ENCODE results near the gene CCN6.

CCN6 gene

DNA sequence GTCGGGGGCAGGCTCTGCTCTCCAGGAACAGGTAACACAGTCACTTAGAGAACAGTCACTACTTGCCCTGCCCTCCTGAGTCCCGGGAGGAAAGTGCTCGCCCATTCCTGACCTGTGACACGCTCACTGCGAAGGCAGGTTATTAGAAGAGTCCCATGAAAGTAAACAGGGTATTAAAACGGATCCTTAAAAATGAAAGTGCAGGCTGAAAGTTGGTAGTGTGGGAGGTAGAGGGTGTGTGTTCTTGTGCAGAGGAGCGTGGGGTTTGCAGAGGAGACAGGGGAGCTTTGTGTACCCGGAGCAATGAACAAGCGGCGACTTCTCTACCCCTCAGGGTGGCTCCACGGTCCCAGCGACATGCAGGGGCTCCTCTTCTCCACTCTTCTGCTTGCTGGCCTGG is at the start of gene CCN6:
CCN6 (plus strand) TSS at position 104 of the 400 bp plus-strand sequence; CDS start at position 358, 254 bp downstream.
- DNase-seq (ENCODE audit: low spot score), result no peak

DNA sequence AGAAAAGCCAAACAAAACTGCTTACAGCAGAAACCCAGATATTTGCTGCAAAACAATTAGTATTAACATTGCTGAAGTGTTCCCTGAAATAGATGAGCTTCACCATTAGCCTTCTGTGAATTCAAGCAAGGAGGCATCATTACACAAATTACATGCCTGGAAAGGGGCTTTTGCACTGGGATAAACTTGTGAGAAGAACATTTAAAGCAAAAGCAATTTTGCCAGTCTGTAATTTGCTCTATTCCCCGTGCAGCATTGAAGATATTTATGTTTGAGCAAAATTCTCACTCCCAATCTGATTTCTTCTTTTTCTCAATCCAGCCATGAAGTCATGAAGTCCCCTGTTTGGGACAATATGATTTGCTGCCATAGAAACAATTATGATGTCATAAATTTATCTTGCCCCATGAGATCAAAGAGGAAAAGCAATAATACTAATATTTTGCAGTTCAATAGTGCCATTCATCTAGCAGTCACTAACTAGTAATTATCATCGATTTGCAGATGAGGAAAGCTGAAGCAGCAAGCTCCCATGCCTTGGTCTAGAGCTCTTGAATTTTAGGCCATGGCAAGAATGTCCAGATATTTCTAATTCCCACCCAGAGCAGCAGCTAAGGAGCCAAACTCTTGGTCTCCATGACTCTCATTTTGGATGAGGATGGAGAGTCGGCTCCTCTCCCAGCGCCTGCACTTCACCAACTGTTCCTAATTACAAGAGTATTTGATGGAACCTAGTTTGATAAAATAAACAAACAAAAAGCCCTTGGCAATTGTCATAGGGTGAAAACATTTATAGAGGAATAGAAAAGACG is 49.5 kb upstream of the CCN6 start:
- peak; percentile 18 for DNase-seq (ENCODE audit: low spot score)

DNA sequence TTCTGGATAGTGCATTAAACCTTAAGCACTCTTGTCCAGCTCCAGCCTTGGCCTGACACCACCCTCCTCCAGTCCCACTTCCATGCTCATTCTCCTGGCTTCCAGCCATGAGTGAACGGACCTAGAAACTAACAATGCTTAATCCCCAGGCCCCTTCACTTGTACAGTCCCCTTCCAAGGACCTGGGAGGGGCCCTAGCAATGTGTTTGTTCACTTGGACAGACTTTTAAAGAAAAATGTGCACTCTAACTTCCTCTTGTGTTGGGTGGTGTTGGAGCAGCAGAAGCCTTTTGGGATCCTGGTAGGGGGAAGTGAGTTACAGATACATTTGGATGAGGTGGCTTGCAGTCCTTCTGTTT is 48.9 kb upstream of the CCN6 start:
- DNase-seq (ENCODE audit: low spot score), result peak; percentile 76

DNA sequence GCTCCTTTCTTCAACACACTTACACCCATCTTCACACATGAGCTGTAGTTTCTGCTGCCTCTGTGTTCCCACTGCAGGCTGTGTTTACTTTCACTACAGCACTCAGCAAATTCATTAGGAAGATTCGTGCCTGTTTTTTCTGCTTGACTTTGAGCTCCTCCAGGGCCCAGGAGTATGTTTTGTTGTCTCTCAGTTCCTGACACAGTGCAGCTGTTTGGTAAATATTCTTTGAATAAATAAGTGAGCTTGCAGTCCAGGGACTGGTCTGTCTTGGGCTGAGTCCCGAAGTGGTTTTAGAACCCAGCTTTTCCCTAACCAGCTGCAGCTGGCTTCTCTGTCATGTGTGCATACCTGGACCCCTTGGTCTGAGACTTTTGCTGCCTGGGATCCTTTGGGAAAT is 46.6 kb upstream of the CCN6 start:
- peak; percentile 47 for DNase-seq (ENCODE audit: low spot score)

DNA sequence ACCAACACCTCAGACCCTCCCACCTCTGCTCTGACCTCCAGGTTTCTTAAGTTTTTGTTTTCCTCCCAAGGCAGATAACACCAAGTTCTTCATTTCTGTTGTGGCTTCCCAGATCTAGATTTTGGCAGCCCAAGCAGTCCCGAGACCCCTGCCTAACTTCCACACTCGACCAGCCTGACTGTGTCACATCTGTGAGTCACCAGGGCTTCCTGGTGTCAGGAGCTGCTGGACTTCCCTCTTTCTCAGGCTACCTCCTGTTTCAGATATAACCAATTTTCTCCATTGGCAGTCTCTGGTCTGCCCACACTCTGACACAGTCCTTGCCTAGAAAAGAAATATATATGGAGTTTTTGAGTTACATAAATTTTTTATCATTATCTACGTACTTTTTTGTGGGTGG is 46.1 kb upstream of the CCN6 start:
- DNase-seq (ENCODE audit: low spot score), result peak; percentile 37

DNA sequence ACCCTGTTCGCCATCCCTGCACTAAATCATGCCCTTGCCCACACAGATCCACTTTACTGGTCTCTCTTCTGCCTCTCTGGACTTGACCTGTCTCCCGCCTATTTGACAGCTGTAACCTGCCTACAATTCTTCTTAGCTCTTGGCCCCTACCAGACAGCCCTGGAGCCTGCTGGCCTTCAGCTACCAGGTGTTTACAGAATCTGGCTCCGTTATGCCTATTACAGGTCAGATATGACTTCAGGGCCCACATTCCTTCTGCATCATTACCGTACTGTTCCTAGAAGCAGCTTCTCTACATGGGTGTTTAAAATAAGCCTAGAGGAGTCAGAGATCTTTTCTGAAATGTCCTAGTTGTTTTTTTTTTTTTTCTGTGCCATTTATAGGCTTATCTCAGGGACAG is 45.4 kb upstream of the CCN6 start:
- DNase-seq (ENCODE audit: low spot score), result peak; percentile 44

DNA sequence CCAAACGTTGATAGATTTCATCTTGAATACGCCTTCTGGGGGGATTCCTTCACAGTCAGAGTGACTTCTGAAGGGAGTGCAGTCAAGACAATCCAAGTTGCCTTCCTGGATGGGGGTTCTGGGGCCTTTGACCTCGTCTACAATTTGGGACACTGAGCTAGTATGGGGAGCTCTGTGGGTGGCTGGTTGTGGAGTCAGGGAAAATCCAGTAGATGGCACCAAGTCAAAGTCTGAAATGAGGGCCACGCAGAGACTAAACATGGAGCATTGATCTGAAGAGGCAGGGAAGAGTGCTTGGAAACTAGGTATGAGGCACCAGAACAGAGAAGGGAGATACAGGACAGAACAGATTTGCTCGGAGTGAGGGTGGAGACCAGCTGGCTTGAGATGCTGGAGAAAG is 43.6 kb upstream of the CCN6 start:
- no peak for DNase-seq (ENCODE audit: low spot score)

DNA sequence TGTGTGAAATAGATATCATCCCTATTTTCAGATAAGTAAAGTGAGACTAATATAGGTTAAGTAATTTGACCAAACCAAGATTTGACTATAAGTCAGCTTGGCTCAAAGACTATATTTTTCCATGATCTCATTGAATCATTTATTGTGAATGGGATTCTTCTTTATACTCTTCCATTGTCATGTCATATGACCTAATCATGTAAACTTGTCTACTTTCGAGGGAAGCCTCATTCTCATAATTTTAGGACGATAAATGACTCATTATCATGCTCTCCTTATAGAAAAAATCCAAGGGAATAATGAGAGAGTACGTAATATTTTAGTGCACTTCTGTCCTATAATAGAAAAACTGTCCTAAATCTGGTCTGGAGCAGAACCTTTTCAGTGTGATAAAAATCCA is 40.9 kb upstream of the CCN6 start:
- no peak for DNase-seq (ENCODE audit: low spot score)

DNA sequence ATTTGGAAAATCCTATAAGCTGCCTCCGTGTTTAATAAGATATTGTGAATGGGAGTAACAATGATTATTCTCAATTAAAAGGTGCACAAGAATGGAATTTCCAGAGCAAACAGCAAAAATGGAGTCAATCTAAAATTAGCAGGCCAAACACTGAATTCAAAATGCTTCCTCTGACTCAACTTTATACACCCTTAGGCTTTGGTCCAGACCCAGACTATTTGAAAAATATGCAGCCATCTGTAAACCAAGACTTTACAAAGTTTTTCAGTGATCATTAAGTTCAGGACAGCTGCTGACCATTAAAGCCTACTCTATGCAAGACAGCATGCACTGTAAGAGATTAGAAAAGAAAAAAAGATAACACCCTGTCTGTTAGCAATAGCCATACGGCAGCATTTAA is 39.4 kb upstream of the CCN6 start:
- peak; percentile 2 for DNase-seq (ENCODE audit: low spot score)

DNA sequence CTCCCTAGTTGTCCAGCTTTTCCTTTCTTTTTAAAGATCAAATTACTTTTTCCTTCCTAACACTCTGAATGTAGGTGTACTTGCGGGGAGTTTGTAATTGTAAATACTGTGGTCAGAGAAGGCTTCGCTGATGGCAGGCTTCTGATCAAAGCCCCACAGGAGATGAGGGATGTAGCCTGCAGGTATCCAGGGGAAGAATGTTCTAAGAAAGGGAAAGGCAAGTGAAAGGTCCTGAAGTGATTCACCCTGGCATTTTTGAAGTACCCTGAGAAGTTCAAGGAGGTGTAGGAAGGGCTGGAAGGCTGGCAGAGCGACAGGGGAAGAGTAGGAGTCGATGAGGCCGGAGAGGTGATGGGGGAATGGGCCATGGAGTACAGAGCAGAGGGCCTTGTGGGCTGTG is 38.2 kb upstream of the CCN6 start:
- no peak for DNase-seq (ENCODE audit: low spot score)

DNA sequence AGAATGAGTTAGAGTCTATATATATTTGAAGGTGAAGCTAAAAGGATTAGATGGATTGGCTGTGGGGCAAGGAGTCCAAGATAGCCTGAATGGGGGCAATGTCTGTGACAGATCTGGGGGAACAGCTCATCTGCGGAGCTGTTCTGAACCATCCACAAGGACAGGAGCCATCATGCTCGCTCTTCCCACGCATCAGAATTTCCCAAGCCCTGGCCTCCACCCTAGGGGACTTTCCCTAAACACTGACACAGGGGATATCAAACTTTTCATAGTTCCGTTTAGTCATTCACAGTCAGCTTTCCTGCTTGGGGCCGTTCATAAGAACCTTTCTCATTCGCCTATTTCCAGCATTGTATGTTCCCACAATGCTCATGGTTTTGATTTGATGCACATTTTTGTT is 37.6 kb upstream of the CCN6 start:
- peak; percentile 55 for DNase-seq (ENCODE audit: low spot score)

DNA sequence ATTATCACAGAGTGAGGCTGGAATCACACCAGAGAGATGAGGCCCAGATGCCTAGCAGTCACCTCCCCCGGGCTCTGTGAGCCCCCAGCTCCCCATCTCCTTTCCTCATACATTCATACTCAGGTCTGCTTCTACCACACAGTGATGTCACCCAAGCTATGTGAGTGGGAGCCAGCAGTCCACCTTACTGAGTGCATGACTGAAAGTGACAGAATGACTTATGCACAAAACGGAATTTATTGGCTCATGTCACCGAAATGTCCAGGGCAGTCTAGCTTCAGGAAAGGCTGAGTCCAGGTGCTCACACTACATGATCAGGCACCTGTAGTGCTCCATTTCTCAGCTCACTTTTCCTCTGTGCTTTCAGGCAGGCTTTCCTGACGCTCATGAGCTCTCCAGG is 36.7 kb upstream of the CCN6 start:
- peak; percentile 20 for DNase-seq (ENCODE audit: low spot score)

DNA sequence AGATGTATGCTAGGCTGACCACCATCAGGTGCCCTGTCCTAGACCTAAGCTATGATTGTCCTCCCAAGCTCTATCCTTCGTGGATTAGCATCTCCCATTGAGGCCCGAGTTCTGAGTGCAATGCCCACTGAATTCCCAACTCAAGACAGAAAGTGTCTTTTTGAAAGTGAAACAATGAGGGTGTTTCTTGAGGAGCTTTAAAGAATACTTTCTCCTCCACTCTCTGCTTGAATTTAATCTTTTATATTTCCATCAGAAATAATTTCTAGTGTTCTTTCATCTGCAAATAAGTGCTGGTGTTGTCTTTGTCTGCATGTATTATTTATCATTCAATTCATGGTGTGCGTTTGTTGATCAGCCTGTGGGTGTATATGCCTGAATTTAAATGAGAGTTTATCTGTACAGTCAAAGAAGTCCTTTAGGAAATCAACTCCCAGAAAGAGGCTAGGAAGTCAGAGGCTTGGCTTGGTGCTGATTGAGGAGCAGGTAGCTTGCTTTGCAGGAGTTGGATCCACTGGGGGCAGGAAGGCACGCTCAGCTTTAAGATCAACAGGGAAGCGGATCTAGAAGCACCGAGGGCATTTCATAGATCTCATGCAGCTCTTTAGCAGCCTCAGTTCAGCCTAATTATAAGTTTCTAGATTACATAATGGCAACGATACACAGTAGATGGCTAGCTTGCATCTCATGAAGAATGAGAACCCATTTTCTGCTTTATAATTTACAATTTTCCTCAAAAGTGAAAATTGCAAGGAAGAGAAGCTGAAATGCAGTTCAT is 36.0 kb upstream of the CCN6 start:
- DNase-seq (ENCODE audit: low spot score), result peak; percentile 18

DNA sequence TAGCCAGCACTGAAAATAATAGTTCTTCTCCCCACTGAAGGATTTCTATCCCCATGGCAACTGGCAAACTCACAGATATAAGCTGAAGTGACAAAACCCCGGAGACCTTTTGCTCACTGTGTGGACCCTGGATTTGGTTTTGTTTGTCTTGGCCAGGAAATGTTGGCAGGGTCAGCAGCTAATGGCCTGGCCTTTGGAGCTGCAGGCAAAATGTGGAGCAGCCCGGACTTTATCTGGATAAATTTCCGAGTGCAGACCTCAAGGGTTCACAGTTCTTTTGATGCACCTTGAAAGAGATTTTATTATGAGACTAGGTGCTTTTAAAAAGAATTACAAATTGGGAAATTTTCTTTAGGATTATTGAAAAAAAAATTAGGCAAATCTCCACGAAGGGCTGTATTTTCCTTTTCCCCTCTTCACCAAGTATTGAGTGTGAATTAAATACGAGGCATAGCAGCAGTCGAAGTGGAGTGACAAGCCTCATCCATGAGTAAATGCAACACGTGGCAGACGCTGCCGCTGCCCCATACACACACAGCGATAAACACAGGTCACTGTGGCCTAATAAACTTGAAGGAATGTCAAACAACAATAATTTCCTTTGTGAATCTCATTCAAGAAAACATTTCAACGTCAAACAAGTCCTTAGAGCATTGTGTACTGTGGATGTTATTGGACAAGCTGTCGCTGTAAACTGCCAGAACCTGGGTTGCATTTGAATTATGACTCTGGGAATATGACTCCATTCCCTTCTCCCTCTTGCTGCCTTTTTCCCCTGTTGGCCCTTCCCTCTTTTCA is 35.1 kb upstream of the CCN6 start:
- peak; percentile 73 for DNase-seq (ENCODE audit: low spot score)

DNA sequence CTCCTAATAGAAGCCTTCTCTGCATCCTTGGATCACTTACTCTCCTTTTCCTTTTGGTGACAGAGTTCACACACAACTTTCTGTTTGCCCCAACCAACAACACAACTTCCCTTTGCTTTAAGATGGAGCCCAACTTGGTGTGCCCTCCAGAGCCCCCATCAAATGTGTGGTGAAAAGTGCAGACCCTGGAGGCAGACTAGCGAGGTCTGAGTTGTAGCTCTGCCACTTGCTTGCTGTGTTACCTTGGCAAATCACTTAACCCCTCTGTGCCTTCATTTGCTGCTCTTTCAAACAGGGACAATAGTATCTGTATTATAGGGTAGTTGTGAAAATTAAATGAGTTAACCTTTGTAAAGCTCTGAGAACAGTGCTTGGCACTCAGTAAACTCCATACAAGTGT is 34.3 kb upstream of the CCN6 start:
- DNase-seq (ENCODE audit: low spot score), result peak; percentile 61

DNA sequence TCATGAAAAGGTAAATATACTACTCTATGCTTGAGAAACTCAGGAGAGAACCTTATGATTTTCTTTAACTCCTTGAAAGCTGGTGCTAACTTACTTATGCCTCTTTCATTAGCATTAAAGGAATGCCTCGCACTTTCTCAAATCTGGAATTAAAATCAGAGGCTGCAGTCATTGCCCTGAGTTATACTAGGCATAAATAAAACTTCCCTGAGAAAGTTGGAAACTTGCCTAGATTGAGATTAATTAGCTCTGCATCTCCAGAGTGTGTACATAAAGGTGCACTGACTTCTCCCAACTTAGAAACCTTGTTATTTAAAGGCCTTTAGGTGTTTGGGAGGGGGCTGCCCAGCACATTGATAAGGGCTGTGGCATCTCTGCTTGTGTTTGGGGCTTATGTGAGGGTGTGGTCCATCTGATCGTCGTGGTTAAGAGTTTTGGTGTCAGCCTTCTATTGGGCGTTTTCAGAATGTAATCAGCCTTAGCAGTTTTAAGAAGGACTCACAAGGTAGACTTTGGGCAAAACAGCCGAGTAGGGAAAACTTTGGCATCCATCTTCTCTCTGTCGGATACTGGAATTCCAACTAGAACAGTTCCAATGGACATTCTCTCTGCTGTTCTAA is 32.1 kb upstream of the CCN6 start:
- peak; percentile 33 for DNase-seq (ENCODE audit: low spot score)

DNA sequence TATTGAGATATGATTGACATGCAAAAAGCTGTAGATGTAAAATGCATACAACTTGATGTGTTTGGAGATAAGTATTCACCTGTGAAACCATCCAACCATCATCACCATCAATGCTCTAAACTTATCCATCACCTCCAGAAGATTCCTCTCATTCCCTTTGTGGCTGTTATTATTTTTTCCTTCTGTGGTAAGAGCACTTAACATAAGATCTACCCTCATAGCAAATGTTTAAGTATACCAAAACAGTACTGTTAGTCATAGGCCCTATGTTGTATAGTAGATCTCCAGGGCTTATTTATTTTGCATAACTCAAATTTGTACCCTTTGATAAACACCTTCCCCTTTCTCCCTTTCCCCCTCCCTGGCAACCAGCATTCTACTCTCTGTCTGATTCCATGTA is 31.2 kb upstream of the CCN6 start:
- DNase-seq (ENCODE audit: low spot score), result no peak

DNA sequence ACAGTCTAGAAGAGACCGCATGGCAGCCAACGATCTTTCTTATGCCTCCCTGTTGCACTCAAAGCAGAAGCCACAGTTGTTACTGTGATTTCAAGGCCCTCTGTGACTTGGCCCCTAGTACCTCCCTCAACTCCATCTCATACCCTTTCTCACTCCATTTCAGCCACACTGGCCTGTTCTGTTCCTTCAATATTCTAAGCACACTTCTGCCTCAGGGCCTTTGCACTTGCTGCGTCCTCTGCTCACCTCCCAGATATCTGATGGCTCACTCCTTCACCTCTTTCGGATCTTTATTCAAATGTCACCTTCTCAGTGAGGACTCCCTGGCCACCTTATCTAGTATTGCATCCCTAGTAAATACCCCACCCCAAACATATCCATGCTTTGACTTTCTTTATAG is 29.4 kb upstream of the CCN6 start:
- peak; percentile 9 for DNase-seq (ENCODE audit: low spot score)

DNA sequence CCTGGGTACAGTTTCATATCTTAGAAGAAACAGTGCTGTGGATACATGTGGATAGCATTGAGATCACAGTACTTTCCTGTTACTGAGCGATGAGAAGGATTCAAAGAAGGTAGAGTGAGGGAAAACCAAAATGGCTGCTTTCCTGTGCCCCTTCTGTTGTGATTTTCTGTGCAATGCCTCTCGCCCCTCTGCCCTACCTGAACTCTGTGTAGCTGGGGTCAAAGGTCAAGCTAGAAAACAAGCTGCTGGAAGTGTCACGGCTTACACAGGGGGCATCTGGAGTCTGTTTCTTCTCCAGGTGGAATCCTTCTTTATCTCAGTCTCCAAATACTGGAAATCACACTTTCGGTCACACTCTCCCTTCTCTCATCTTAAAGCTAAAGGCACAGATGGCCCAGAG is 27.0 kb upstream of the CCN6 start:
- DNase-seq (ENCODE audit: low spot score), result no peak

DNA sequence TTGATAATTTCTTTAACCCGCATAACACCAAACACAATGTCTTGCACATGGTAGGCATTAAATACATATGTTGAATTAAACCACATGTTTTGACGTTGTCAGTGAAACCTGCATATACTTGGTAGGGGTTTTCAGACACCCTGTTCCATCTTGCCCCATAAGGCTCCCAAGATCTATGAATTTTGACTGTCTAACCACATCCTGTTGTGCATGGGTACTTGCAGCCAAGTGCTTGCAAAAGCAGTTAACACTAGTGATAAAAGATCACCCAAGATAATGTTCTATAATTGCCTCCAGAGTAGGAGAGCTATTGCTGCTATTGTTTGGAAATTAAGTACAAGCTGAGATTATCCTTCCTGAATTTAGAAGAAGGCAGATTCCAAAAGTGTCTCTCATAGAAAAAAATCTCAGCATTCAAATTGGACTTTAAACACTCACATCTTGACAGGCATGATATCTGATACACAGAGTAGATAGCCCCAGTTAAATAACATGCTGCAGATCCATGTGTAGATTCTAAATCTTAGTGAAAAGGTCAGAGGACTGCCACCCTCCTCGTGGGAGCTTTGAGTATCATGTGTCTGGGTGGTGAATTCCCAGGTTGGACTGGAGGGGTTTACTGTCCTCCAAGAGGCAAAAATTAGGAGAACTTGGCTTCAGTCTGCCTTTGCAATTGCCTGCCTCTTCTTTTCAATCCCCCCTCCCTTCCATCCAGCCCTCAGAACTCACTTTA is 25.8 kb upstream of the CCN6 start:
- no peak for DNase-seq (ENCODE audit: low spot score)

DNA sequence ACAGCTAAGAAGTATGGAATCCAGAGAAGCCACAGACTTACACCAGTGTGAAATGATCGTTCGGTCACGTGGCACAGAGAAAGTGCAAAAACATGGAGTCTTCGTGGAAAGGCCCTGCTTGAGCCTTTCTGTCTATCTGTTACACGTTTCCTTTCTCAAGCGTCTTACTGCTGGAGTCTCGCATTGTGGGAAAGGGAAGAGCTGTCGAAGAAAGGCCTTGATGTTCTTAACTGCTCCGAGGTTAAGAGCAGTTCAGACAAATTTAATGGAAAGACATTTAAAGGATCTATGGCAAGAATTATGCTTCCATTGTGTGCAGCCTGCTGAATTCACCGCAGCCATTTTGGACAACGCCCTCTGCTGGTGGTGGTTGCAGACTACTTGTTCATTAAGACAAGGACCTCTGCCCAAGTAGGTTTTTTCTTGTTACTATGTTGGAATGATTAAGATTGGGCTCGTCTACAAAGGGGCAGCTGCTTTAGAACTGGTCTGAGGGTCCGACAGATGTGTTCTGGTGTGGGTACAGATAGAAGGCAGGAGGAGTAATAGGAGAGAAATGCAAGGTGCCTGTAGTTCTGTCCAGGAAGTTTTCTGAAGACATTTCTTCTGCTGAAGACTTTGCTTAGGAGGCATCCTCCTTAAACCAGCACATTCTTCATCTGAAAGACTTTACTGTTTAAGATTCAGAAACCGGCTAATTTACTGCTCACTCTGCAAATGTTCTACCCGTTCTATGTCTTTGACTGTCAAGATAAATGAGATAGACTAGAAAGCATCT is 24.7 kb upstream of the CCN6 start:
- no peak for DNase-seq (ENCODE audit: low spot score)

Data from left forelimb (tissue), 1 donor.